Astrocyte (in vitro differentiated cells and primary cell): Measurements from ENCODE around the gene CTSD. TPM values are rescaled to one million over a fixed set of nuclear protein-coding genes. Genes with fewer than 3 reads are reported as not detected.

Experiments used
- DNase-seq: peaks from one replicate; pipeline ENCODE4 v3.0.0-alpha.2; 2010; ENCODE audit warnings: low read depth
- FAIRE-seq: peaks from 2 replicates; lab custom pipeline; 2011; peaks lifted over from hg19 to GRCh38; lab: Jason Lieb, UNC
- H2AFZ ChIP-seq: 2 replicates; pipeline ENCODE4 v1.6.0; 2012; ENCODE audit warnings: low read depth, low read length, inconsistent platforms
- H3K27ac ChIP-seq: 2 replicates; pipeline ENCODE4 v1.5.1; 2011; ENCODE audit warnings: low read depth, low read length, inconsistent platforms
- H3K27me3 ChIP-seq: 2 replicates; pipeline ENCODE4 v1.6.0; 2011; ENCODE audit warnings: low read length, inconsistent platforms; ENCODE audit not compliant: insufficient read depth
- H3K36me3 ChIP-seq: 2 replicates; pipeline ENCODE4 v1.5.1; 2011; ENCODE audit warnings: low read length, inconsistent platforms; ENCODE audit not compliant: insufficient read depth
- H3K4me1 ChIP-seq: 2 replicates; pipeline ENCODE4 v1.5.1; 2011; ENCODE audit warnings: low read length, inconsistent platforms; ENCODE audit not compliant: insufficient read depth
- H3K4me2 ChIP-seq: 2 replicates; pipeline ENCODE4 v1.6.0; 2012; ENCODE audit warnings: low read length, inconsistent platforms
- H3K4me3 ChIP-seq: 2 replicates; pipeline ENCODE4 v1.5.1; 2011; ENCODE audit warnings: low read depth, mild to moderate bottlenecking, low read length, inconsistent platforms; ENCODE audit not compliant: insufficient read depth
- H3K79me2 ChIP-seq: 2 replicates; pipeline ENCODE4 v1.6.0; 2012; ENCODE audit warnings: mild to moderate bottlenecking, low read length, inconsistent platforms; ENCODE audit not compliant: insufficient read depth
- H3K9ac ChIP-seq: 2 replicates; pipeline ENCODE4 v1.6.0; 2012; ENCODE audit warnings: mild to moderate bottlenecking, low read length, inconsistent platforms
- H3K9me3 ChIP-seq: 2 replicates; pipeline ENCODE4 v1.5.1; 2012; ENCODE audit warnings: low read depth, mild to moderate bottlenecking, low read length, inconsistent platforms; ENCODE audit not compliant: insufficient read depth
- H4K20me1 ChIP-seq: 2 replicates; pipeline ENCODE4 v1.6.0; 2012; ENCODE audit warnings: low read length, inconsistent platforms; ENCODE audit not compliant: insufficient read depth
- H3K27ac Mint-ChIP-seq: one replicate; pipeline ENCODE4 v1.8.0; 2021; ENCODE audit warnings: mild to moderate bottlenecking, mixed read lengths; ENCODE audit not compliant: unreplicated experiment
- H3K27me3 Mint-ChIP-seq: one replicate; pipeline ENCODE4 v1.8.0; 2021; ENCODE audit warnings: low read depth, mixed read lengths; ENCODE audit not compliant: unreplicated experiment
- H3K36me3 Mint-ChIP-seq: one replicate; pipeline ENCODE4 v1.8.0; 2021; ENCODE audit warnings: low read depth, mixed read lengths; ENCODE audit not compliant: unreplicated experiment
- H3K4me1 Mint-ChIP-seq: one replicate; pipeline ENCODE4 v1.8.0; 2021; ENCODE audit warnings: low read depth, mixed read lengths; ENCODE audit not compliant: unreplicated experiment
- H3K4me3 Mint-ChIP-seq: one replicate; pipeline ENCODE4 v1.8.0; 2021; ENCODE audit warnings: mild to moderate bottlenecking, moderate library complexity, mixed read lengths; ENCODE audit not compliant: unreplicated experiment
- H3K9me3 Mint-ChIP-seq: one replicate; pipeline ENCODE4 v1.8.0; 2021; ENCODE audit warnings: mild to moderate bottlenecking, mixed read lengths; ENCODE audit not compliant: unreplicated experiment
- CTCF ChIP-seq: IDR thresholded peaks from 2 replicates; pipeline ENCODE4 v1.5.1; 2011; ENCODE audit warnings: low read depth, mild to moderate bottlenecking, inconsistent platforms, low read length, moderate library complexity; ENCODE audit not compliant: insufficient read depth
- EZH2 ChIP-seq: IDR thresholded peaks from 2 replicates; pipeline ENCODE4 v1.6.1; 2012; ENCODE audit warnings: mild to moderate bottlenecking, low read length, inconsistent platforms; ENCODE audit not compliant: insufficient read depth
- total RNA-seq: library from RNA; stranded (reverse); gene quantifications from 2 replicates; pipeline ENCODE4 v1.2.1, GENCODE V29; 2021

The CTSD gene
- total RNA-seq, 1 donor from 2014 or later, result 290 TPM

DNA sequence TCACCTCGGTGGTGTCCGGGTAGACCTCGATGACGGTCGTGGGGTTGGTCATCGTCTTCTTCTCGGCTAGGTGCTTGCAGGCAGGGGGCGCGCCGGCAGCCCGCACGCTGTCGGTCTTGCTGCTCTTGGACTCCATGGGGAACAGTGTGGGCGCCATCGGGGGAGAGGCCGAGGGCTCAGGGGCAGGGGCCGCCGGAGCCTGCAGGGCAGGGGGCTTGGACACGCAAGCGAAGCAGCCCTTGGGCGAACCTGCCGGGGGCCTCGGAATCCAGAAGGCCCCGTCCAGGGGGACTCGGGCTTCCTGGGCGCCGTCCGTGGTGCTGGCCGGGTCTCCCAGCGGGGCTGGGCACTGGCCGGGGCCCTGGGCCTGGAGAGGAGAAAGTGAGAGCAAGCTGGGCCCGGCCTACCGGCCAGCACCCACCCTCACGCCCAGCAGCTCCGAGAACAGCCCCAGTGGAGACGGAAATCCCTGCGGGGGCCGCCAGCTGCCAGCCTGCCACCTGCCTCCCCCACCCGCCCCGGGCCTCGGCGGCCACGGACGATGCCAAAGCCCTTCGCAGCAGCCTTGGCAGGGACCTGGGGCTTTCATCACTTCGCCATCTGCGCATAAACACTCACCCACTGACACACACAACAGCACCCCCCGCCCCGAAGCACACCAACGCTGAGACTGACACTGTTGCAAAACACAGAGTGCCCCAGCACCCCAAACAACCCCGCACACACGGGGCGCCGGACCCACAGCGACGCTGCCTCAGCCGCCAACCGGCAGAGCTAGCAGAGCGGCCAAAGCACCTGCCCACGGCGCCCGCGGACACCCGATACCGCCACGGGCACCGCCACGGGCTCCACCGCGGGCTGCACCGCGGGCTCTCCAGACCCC is 15.7 kb downstream of the CTSD start:
- H4K20me1 ChIP-seq, result peaks cover 27% of the 10 kb centered on the region
- no peaks in the 10 kb centered on the region for H3K27me3 ChIP-seq
- no peaks in the 10 kb centered on the region for H3K9me3 Mint-ChIP-seq
- peaks cover 9% of the 10 kb centered on the region for H3K27me3 Mint-ChIP-seq
- H3K9ac ChIP-seq, result peak overlapping the region; percentile 27
- peak overlapping the region; percentile 84 for H3K4me2 ChIP-seq
- H3K36me3 Mint-ChIP-seq, result peaks cover 6% of the 10 kb centered on the region
- no peak overlapping the region for H2AFZ ChIP-seq
- no peak for FAIRE-seq
- TF ChIP-seq EZH2 (peak; percentile 51), CTCF (no peak)
- no peak overlapping the region for H3K27ac ChIP-seq
- no peak overlapping the region for H3K27ac Mint-ChIP-seq
- H3K4me3 Mint-ChIP-seq, result peak overlapping the region; percentile 70
- no peaks in the 10 kb centered on the region for H3K36me3 ChIP-seq
- peaks cover 12% of the 10 kb centered on the region for H3K4me1 Mint-ChIP-seq
- H3K4me1 ChIP-seq, result peaks cover 28% of the 10 kb centered on the region
- peaks cover 5% of the 10 kb centered on the region for H3K9me3 ChIP-seq
- H3K79me2 ChIP-seq, result no peaks in the 10 kb centered on the region
- no peak for DNase-seq
- peak overlapping the region; percentile 49 for H3K4me3 ChIP-seq

GRCh38 chr11:1746956-1747752 is 16.6 kb downstream of the CTSD start:
- Histone ChIP-seq H3K9ac (no peak overlapping the region), H2AFZ (no peak overlapping the region), H3K79me2 (no peaks in the 10 kb centered on the region), H3K27ac (no peak overlapping the region), H3K4me2 (peak overlapping the region; percentile 84), H3K36me3 (no peaks in the 10 kb centered on the region), H3K9me3 (peaks cover 8% of the 10 kb centered on the region), H4K20me1 (peaks cover 27% of the 10 kb centered on the region), H3K27me3 (no peaks in the 10 kb centered on the region), H3K4me3 (no peak overlapping the region), H3K4me1 (peaks cover 28% of the 10 kb centered on the region)
- Mint-ChIP-seq H3K9me3 (no peaks in the 10 kb centered on the region), H3K4me3 (peak overlapping the region; percentile 14), H3K27ac (no peak overlapping the region), H3K4me1 (peaks cover 12% of the 10 kb centered on the region), H3K27me3 (peaks cover 9% of the 10 kb centered on the region), H3K36me3 (peaks cover 6% of the 10 kb centered on the region)
- FAIRE-seq (no peak), DNase-seq (no peak)
- TF ChIP-seq CTCF (no peak), EZH2 (no peak)
